Measurements from ENCODE around the gene TMEM30A. TPM values are rescaled to one million over a fixed set of nuclear protein-coding genes. Genes with fewer than 3 reads are reported as not detected.

TMEM30A gene
- polyA plus RNA-seq, 1 experiment, result 11.4 TPM

DNA sequence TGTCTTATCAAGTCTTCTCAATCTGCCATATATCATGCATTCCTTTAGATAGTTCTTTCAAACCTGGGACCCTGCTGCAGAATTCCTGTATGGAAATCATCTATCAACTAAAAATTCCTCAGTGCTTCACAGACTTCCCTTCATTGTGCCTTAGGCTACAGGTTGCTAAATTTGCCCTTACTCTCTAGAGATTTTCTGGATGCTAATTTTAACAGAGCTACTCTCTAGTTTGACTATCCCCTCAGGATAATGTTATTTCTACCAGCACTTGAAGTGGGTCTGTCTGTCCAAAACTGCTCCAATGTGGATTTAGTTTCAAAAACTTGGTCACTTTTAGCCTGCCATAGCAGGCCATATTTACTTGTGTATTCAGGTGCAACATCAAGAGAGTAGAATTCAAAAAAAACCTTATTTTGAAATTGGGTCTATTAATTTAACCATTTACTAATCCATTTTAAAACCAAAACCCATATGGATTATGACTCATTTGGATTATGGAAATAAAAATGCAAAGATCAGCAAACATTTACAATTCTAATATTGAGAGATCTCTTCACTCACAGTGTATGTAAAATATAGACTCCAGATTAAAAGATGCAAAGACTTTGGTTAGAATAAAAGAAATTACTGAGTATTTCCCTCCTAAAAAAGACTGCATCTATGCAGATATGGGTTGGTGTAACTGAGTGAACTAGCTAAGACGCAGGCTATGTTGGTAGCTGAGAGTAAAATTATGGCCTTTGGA lies 27.1 kb downstream of the TMEM30A start:
- Histone ChIP-seq H3K27me3 (ENCODE audit: control insufficient read depth, insufficient read depth, low read length) (no peaks in the 10 kb centered on the region), H3K4me3 (ENCODE audit: low read depth, low read length) (no peak overlapping the region), H3K36me3 (ENCODE audit: control insufficient read depth, insufficient read depth, low read length) (peaks cover 4% of the 10 kb centered on the region)
- ChIA-PET CTCF (interaction anchor here (1.4 to 4.1 kb wide), 2 partner anchors 10 to 268 kb away, joined by 6 to 22 read pairs; no protein-coding TSS in a partner anchor), POLR2A (no interaction called here)
- DNase-seq (ENCODE audit: low read depth), result no peak
- TF ChIP-seq, protein P1, sequence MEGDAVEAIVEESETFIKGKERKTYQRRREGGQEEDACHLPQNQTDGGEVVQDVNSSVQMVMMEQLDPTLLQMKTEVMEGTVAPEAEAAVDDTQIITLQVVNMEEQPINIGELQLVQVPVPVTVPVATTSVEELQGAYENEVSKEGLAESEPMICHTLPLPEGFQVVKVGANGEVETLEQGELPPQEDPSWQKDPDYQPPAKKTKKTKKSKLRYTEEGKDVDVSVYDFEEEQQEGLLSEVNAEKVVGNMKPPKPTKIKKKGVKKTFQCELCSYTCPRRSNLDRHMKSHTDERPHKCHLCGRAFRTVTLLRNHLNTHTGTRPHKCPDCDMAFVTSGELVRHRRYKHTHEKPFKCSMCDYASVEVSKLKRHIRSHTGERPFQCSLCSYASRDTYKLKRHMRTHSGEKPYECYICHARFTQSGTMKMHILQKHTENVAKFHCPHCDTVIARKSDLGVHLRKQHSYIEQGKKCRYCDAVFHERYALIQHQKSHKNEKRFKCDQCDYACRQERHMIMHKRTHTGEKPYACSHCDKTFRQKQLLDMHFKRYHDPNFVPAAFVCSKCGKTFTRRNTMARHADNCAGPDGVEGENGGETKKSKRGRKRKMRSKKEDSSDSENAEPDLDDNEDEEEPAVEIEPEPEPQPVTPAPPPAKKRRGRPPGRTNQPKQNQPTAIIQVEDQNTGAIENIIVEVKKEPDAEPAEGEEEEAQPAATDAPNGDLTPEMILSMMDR (IDR thresholded peaks at IDR 0.05; ENCODE audit: insufficient read depth, low read depth, low read length), result no peak

GRCh38 chr6:75250552-75250951 lies 34.0 kb downstream of the TMEM30A start:
- no peak for DNase-seq (ENCODE audit: low read depth)
- Histone ChIP-seq H3K27me3 (ENCODE audit: control insufficient read depth, insufficient read depth, low read length) (no peaks in the 10 kb centered on the region), H3K36me3 (ENCODE audit: control insufficient read depth, insufficient read depth, low read length) (peaks cover 2% of the 10 kb centered on the region; the same call in 1 of the 2 replicates), H3K4me3 (ENCODE audit: low read depth, low read length) (no peak overlapping the region)
- ChIA-PET CTCF (interaction anchor here (0.8 to 1.6 kb wide), 2 partner anchors 13 to 15 kb away, joined by 3 to 4 read pairs; no protein-coding TSS in a partner anchor), POLR2A (no interaction called here)
- TF ChIP-seq, protein P1 (IDR thresholded peaks at IDR 0.05; ENCODE audit: insufficient read depth, low read depth, low read length), result no peak

DNA sequence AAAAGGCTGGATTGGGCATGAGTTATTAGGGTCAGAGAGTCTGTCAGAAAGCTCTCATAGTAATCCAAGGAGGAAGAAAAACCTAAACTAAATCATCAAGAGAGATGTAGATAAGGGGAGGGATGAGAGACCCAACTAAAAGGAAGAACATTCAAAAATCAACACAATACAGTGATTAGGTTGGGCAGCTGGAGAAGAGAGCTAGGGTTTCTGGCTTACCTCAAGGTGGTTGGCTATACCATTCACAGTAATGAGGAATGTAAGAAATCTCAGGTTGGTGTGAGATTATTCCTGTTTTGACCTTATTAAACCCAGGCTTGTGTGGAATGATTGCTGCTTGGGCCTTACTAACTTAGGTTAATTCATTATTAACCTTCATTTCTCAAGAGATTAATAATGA lies 34.8 kb downstream of the TMEM30A start:
- TF ChIP-seq, protein P1 (IDR thresholded peaks at IDR 0.05; ENCODE audit: insufficient read depth, low read depth, low read length), result no peak
- DNase-seq (ENCODE audit: low read depth), result no peak
- H3K4me3 ChIP-seq (ENCODE audit: low read depth, low read length), result no peak overlapping the region
- ChIA-PET POLR2A (no interaction called here), CTCF (interaction anchor here (0.6 to 1.6 kb wide), 3 partner anchors 16 to 1788 kb away, joined by 3 to 4 read pairs (median 3); partner anchors contain the start of gene MTO1)
- peaks cover 2% of the 10 kb centered on the region; the same call in 1 of the 2 replicates for H3K36me3 ChIP-seq (ENCODE audit: control insufficient read depth, insufficient read depth, low read length)
- no peaks in the 10 kb centered on the region for H3K27me3 ChIP-seq (ENCODE audit: control insufficient read depth, insufficient read depth, low read length)

DNA sequence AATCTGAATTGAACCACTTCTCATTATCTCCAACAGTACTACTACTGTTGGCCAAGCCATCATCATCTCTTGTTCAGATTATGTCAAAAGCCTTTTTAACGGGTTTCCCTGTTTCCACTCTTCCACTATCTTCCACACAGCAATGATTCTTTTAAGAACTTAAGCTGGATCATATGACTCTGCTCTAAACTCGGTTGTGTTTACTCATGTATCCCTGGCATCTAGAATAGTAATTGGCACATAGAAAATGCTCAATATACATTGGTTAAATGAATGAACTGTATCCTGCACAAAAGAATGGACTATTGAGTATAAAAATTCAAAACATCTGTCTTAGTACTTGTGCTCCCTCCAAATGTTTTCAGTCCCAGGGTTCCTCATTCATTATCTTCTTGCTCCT lies 38.2 kb downstream of the TMEM30A start:
- DNase-seq (ENCODE audit: low read depth), result no peak
- Histone ChIP-seq H3K4me3 (ENCODE audit: low read depth, low read length) (no peak overlapping the region), H3K36me3 (ENCODE audit: control insufficient read depth, insufficient read depth, low read length) (no peaks in the 10 kb centered on the region), H3K27me3 (ENCODE audit: control insufficient read depth, insufficient read depth, low read length) (no peaks in the 10 kb centered on the region)
- CTCF ChIA-PET, result no interaction called here
- TF ChIP-seq, protein P1 (IDR thresholded peaks at IDR 0.05; ENCODE audit: insufficient read depth, low read depth, low read length), result no peak
- POLR2A ChIA-PET, result no interaction called here

DNA sequence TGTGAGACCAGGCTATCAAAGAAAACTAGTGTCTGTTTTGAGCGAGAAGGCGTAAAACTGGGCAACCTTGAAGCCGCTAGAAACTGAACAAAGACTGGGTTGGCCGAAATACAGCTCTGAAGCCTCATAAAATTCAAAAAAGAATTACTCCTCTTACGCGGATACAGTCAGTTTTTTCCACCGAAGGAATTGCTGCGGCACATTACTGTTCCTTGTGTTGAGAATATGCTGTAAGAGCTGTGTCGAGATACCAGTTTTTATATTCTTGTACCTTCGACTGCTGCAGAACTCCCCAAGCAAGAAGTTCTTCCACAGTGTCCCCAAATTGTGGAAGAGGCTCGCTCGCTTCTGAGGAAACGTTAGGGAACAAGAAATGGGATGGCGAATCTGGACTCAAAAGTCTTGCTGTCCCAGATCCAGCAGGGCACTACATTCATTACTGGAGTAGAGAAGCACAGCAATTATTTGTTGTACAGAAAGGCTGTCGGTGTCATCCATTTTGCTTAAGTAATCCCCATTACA lies 40.5 kb downstream of the TMEM30A start:
- peak overlapping the region; percentile 68 for H3K4me3 ChIP-seq (ENCODE audit: low read depth, low read length)
- peaks cover under 1% of the 10 kb centered on the region; the same call in 1 of the 2 replicates for H3K36me3 ChIP-seq (ENCODE audit: control insufficient read depth, insufficient read depth, low read length)
- TF ChIP-seq, protein P1 (IDR thresholded peaks at IDR 0.05; ENCODE audit: insufficient read depth, low read depth, low read length), result no peak
- ChIA-PET CTCF (interaction anchor here (1.0 to 1.3 kb wide), 7 partner anchors 9 to 367 kb away, joined by 3 to 4 read pairs (median 3); no protein-coding TSS in a partner anchor), POLR2A (interaction anchor here (0.6 to 0.7 kb wide), 2 partner anchors 24 to 1371 kb away, joined by 3 to 4 read pairs; no protein-coding TSS in a partner anchor)
- H3K27me3 ChIP-seq (ENCODE audit: control insufficient read depth, insufficient read depth, low read length), result no peaks in the 10 kb centered on the region
- no peak for DNase-seq (ENCODE audit: low read depth)
